Suprapubic skin (tissue), 4 donors: ENCODE measurements around the gene HOXA9.

Experiments used
- EP300 ChIP-seq: sonication (generic); formaldehyde crosslinking; IDR thresholded peaks from one replicate; pipeline ENCODE4 v1.6.1; 2017; ENCODE audit warnings: antibody characterized with exemption
- POLR2A ChIP-seq, 2 donors: fragments of 450-650 bp; IDR thresholded peaks; one replicate each; pipeline ENCODE4 v1.6.1; 2017; ENCODE audit warnings: antibody characterized with exemption in 2 of 2, mild to moderate bottlenecking in 2 of 2, moderate library complexity in 2 of 2
- POLR2AphosphoS5 ChIP-seq, 3 donors: sonication (generic); formaldehyde crosslinking; IDR thresholded peaks; one replicate each; pipeline ENCODE4 v1.6.1; 2017; ENCODE audit warnings: antibody characterized with exemption in 3 of 3
- TF ChIP-seq, protein P1 (sequence below), 2 donors: fragments of 200-600 bp in 1 of 2; fragments of 450-650 bp in 1 of 2; sonication (generic) in 1 of 2; IDR thresholded peaks; one replicate each; pipeline ENCODE4 v1.5.1; 2016 to 2019; ENCODE audit warnings: antibody characterized with exemption in 2 of 2, mild to moderate bottlenecking in 1 of 2, moderate library complexity in 1 of 2

DNA sequence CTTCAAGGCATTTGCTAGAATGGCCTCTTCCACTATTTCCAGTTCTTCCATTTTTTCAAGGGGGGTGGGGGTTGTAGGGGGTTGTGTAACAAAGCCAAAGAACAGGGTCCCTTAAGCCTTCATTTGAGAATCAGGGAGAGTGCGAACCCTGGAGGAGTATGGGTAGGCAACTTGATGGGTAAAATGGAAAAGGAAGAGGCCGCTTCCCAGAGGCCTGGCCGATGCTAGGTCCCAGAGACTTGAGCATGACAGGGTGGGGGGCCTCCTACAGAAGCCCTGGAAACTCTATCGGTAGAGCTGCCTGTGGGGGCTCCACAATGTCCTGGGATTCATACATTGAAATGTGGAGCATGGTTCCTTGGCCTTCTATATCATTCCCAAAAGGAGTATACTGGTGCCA lies 43.7 kb upstream of the HOXA9 start:
- TF ChIP-seq EP300 = no peak
- TF ChIP-seq, protein P1, sequence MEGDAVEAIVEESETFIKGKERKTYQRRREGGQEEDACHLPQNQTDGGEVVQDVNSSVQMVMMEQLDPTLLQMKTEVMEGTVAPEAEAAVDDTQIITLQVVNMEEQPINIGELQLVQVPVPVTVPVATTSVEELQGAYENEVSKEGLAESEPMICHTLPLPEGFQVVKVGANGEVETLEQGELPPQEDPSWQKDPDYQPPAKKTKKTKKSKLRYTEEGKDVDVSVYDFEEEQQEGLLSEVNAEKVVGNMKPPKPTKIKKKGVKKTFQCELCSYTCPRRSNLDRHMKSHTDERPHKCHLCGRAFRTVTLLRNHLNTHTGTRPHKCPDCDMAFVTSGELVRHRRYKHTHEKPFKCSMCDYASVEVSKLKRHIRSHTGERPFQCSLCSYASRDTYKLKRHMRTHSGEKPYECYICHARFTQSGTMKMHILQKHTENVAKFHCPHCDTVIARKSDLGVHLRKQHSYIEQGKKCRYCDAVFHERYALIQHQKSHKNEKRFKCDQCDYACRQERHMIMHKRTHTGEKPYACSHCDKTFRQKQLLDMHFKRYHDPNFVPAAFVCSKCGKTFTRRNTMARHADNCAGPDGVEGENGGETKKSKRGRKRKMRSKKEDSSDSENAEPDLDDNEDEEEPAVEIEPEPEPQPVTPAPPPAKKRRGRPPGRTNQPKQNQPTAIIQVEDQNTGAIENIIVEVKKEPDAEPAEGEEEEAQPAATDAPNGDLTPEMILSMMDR (IDR thresholded peaks at IDR 0.05) = no peak
- no peak for TF ChIP-seq POLR2AphosphoS5 (IDR thresholded peaks at IDR 0.05)
- TF ChIP-seq POLR2A (IDR thresholded peaks at IDR 0.05) = no peak
